ENCODE measurements around the gene MFSD11.

GRCh38 chr17:76689859-76690258 lies 48.1 kb upstream of the MFSD11 start:
- TF ChIP-seq EZH2 (IDR thresholded peaks at IDR 0.05) (no peak), POLR2AphosphoS5 (IDR thresholded peaks at IDR 0.05; ENCODE audit: borderline replicate concordance, low read depth, low read length) (no peak), FOXP2 (optimal IDR thresholded peaks at IDR 0.05; ENCODE audit: control extremely low read depth, extremely low read length, insufficient read depth) (no peak)

Data from SK-N-MC (cell line).